ENCODE results near the gene PLCB4.

PLCB4 gene

DNA sequence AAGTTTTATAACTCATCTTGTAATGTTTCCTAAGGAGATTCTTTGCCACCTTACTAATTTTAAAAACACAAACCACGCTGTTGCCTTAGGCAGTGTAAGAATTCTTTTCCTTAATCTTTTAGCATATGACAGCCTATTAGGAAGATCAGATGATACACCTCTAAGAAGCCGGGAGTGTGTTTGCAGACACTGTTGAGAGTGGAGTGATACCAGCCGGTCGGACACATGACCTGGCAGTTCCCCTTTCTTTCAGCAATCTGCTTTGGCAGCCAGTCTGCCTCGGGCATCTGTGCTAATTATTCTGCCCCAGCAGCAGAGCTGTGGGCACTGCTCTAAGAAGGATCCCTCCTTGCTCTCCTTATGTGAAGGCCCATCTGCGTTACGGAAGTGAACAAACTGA is 50.9 kb downstream of the PLCB4 start:
- TF ChIP-seq SPI1 (IDR thresholded peaks at IDR 0.05; ENCODE audit: borderline replicate concordance, low read depth) (peak; percentile 75), GABPA (IDR thresholded peaks at IDR 0.05; ENCODE audit: low read depth) (no peak), POLR2AphosphoS5 (IDR thresholded peaks at IDR 0.05; ENCODE audit: low read depth) (no peak)
- TF ChIP-seq, protein P1, sequence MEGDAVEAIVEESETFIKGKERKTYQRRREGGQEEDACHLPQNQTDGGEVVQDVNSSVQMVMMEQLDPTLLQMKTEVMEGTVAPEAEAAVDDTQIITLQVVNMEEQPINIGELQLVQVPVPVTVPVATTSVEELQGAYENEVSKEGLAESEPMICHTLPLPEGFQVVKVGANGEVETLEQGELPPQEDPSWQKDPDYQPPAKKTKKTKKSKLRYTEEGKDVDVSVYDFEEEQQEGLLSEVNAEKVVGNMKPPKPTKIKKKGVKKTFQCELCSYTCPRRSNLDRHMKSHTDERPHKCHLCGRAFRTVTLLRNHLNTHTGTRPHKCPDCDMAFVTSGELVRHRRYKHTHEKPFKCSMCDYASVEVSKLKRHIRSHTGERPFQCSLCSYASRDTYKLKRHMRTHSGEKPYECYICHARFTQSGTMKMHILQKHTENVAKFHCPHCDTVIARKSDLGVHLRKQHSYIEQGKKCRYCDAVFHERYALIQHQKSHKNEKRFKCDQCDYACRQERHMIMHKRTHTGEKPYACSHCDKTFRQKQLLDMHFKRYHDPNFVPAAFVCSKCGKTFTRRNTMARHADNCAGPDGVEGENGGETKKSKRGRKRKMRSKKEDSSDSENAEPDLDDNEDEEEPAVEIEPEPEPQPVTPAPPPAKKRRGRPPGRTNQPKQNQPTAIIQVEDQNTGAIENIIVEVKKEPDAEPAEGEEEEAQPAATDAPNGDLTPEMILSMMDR (IDR thresholded peaks at IDR 0.05; ENCODE audit: insufficient read depth, low read length): no peak
- TF ChIP-seq, protein P2, sequence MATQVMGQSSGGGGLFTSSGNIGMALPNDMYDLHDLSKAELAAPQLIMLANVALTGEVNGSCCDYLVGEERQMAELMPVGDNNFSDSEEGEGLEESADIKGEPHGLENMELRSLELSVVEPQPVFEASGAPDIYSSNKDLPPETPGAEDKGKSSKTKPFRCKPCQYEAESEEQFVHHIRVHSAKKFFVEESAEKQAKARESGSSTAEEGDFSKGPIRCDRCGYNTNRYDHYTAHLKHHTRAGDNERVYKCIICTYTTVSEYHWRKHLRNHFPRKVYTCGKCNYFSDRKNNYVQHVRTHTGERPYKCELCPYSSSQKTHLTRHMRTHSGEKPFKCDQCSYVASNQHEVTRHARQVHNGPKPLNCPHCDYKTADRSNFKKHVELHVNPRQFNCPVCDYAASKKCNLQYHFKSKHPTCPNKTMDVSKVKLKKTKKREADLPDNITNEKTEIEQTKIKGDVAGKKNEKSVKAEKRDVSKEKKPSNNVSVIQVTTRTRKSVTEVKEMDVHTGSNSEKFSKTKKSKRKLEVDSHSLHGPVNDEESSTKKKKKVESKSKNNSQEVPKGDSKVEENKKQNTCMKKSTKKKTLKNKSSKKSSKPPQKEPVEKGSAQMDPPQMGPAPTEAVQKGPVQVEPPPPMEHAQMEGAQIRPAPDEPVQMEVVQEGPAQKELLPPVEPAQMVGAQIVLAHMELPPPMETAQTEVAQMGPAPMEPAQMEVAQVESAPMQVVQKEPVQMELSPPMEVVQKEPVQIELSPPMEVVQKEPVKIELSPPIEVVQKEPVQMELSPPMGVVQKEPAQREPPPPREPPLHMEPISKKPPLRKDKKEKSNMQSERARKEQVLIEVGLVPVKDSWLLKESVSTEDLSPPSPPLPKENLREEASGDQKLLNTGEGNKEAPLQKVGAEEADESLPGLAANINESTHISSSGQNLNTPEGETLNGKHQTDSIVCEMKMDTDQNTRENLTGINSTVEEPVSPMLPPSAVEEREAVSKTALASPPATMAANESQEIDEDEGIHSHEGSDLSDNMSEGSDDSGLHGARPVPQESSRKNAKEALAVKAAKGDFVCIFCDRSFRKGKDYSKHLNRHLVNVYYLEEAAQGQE (IDR thresholded peaks at IDR 0.05; ENCODE audit: insufficient replicate concordance, low read depth): no peak
- Histone ChIP-seq H3K27me3 (ENCODE audit: insufficient read depth, poor library complexity, severe bottlenecking) (no peaks in the 10 kb centered on the region), H3K27ac (replicated peaks) (no peak overlapping the region), H3K4me3 (replicated peaks; ENCODE audit: insufficient read depth, low read length) (no peak overlapping the region)
- no peak for DNase-seq (ENCODE audit: low read depth in 1 of 2, low spot score in 1 of 2)

DNA sequence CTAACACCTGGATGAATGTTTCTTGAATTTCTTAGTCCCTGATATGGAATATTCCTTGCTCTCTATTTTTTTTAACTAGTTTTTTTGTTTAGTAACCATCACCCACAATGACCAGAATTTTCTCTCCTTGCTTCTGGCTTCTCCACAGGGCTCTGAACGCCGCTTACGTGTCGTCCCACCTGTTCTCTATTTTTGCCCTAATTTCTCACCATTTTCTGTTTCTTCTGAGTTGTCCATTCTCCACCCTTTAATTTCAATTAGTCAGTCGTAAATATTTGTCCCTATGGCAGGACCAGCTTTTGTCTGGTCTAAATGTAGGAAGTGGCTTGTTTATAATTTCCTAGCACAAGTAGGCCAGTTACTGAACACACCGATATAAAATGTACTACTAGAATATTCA is 52.3 kb downstream of the PLCB4 start:
- Histone ChIP-seq H3K27me3 (ENCODE audit: insufficient read depth, poor library complexity, severe bottlenecking) (no peaks in the 10 kb centered on the region), H3K27ac (replicated peaks) (no peak overlapping the region), H3K4me3 (replicated peaks; ENCODE audit: insufficient read depth, low read length) (no peak overlapping the region)
- no peak for DNase-seq (ENCODE audit: low read depth in 1 of 2, low spot score in 1 of 2)
- TF ChIP-seq SPI1 (IDR thresholded peaks at IDR 0.05; ENCODE audit: borderline replicate concordance, low read depth) (no peak), GABPA (IDR thresholded peaks at IDR 0.05; ENCODE audit: low read depth) (no peak), POLR2AphosphoS5 (IDR thresholded peaks at IDR 0.05; ENCODE audit: low read depth) (no peak)
- TF ChIP-seq, protein P1 (IDR thresholded peaks at IDR 0.05; ENCODE audit: insufficient read depth, low read length): no peak
- TF ChIP-seq, protein P2 (IDR thresholded peaks at IDR 0.05; ENCODE audit: insufficient replicate concordance, low read depth): no peak

DNA sequence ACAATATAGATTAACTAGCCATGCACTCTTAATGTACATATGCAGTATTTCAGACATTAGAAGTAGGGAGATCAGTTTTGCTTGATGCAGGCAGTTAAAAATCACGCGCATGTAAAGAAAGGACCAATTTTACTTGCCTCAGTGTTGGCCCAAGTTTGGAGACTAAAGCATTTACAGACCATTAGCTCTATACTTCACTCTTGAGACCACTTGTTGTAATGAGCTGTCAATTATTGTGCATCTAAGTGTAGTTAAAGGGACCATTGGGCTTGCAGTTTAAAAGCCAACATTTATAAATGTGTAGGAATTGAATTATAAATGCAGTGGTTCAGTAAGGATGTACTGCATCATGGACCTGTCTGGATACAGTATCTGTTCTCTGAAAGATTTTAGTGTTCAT is 53.7 kb downstream of the PLCB4 start:
- TF ChIP-seq, protein P2 (IDR thresholded peaks at IDR 0.05; ENCODE audit: insufficient replicate concordance, low read depth): no peak
- TF ChIP-seq, protein P1 (IDR thresholded peaks at IDR 0.05; ENCODE audit: insufficient read depth, low read length): no peak
- no peak for TF ChIP-seq SPI1 (IDR thresholded peaks at IDR 0.05; ENCODE audit: borderline replicate concordance, low read depth)
- TF ChIP-seq POLR2AphosphoS5 (IDR thresholded peaks at IDR 0.05; ENCODE audit: low read depth): no peak
- no peak for TF ChIP-seq GABPA (IDR thresholded peaks at IDR 0.05; ENCODE audit: low read depth)
- Histone ChIP-seq H3K27ac (replicated peaks) (no peak overlapping the region), H3K4me3 (replicated peaks; ENCODE audit: insufficient read depth, low read length) (no peak overlapping the region), H3K27me3 (ENCODE audit: insufficient read depth, poor library complexity, severe bottlenecking) (no peaks in the 10 kb centered on the region)
- no peak for DNase-seq (ENCODE audit: low read depth in 1 of 2, low spot score in 1 of 2)
